ENCODE measurements around the gene CAD.
A peak's percentile ranks its signal among the peaks of the same experiment; 100 is the strongest.

The CAD gene

GRCh38 chr2:27243391-27244130, 26.4 kb downstream of the CAD start:
- H3K4me3 ChIP-seq (ENCODE audit: control insufficient read depth, low read depth, low read length): no peak overlapping the region
- DNase-seq (ENCODE audit: low read depth): no peak
- no peak for TF ChIP-seq CTCF (IDR thresholded peaks at IDR 0.05; ENCODE audit: control insufficient read depth, insufficient read depth, low read depth, low read length, missing control alignments)

- TF ChIP-seq CTCF (IDR thresholded peaks at IDR 0.05; ENCODE audit: control insufficient read depth, insufficient read depth, low read depth, low read length, missing control alignments): no peak
Observed at GRCh38 chr2:27245116-27245515, 27.9 kb downstream of the CAD start.

GRCh38 chr2:27245626-27246025, 28.5 kb downstream of the CAD start:
- H3K4me3 ChIP-seq (ENCODE audit: control insufficient read depth, low read depth, low read length): no peak overlapping the region
- TF ChIP-seq CTCF (IDR thresholded peaks at IDR 0.05; ENCODE audit: control insufficient read depth, insufficient read depth, low read depth, low read length, missing control alignments): no peak
- no peak for DNase-seq (ENCODE audit: low read depth)

More at GRCh38 chr2:27245116-27245515, 27.9 kb downstream of the CAD start:
- H3K4me3 ChIP-seq (ENCODE audit: control insufficient read depth, low read depth, low read length): no peak overlapping the region
- no peak for DNase-seq (ENCODE audit: low read depth)

- TF ChIP-seq CTCF (IDR thresholded peaks at IDR 0.05; ENCODE audit: control insufficient read depth, insufficient read depth, low read depth, low read length, missing control alignments): no peak
- H3K4me3 ChIP-seq (ENCODE audit: control insufficient read depth, low read depth, low read length): no peak overlapping the region
- no peak for DNase-seq (ENCODE audit: low read depth)
Observed at GRCh38 chr2:27247893-27248292, 30.7 kb downstream of the CAD start.

GRCh38 chr2:27249159-27249890, 32.2 kb downstream of the CAD start:
- DNase-seq (ENCODE audit: low read depth): peak; percentile 13
- H3K4me3 ChIP-seq (ENCODE audit: control insufficient read depth, low read depth, low read length): no peak overlapping the region
- TF ChIP-seq CTCF (IDR thresholded peaks at IDR 0.05; ENCODE audit: control insufficient read depth, insufficient read depth, low read depth, low read length, missing control alignments): no peak

- H3K4me3 ChIP-seq (ENCODE audit: control insufficient read depth, low read depth, low read length): no peak overlapping the region
- DNase-seq (ENCODE audit: low read depth): no peak
- TF ChIP-seq CTCF (IDR thresholded peaks at IDR 0.05; ENCODE audit: control insufficient read depth, insufficient read depth, low read depth, low read length, missing control alignments): peak; percentile 67
Observed at GRCh38 chr2:27249891-27250651, 32.9 kb downstream of the CAD start.
